ENCODE measurements around the gene PLCD1. TPM values are rescaled to one million over a fixed set of nuclear protein-coding genes. Genes with fewer than 3 reads are reported as not detected.

The PLCD1 gene
- total RNA-seq, 1 experiment from 2014 or later, result 13.5 TPM

GRCh38 chr3:37996785-37997301 is 32.6 kb downstream of the PLCD1 start:
- Histone ChIP-seq H2AFZ (no peak overlapping the region), H3K27ac (no peak overlapping the region), H3K79me2 (ENCODE audit: low read depth) (peaks cover 4% of the 10 kb centered on the region; the same call in 1 of the 2 replicates), H3K4me1 (replicated peaks; ENCODE audit: insufficient read depth) (peaks cover 30% of the 10 kb centered on the region), H3K27me3 (ENCODE audit: insufficient read depth, low read depth) (no peaks in the 10 kb centered on the region), H3K9me2 (ENCODE audit: insufficient read depth) (no peaks in the 10 kb centered on the region), H4K20me1 (ENCODE audit: insufficient read depth) (no peaks in the 10 kb centered on the region), H3K4me2 (no peak overlapping the region), H3K4me3 (no peak overlapping the region), H3K9me3 (ENCODE audit: insufficient read depth, low read depth) (no peaks in the 10 kb centered on the region), H3K36me3 (ENCODE audit: low read depth) (no peaks in the 10 kb centered on the region), H3F3A (ENCODE audit: insufficient read depth, low read depth) (peaks cover 28% of the 10 kb centered on the region; the same call in 1 of the 2 replicates)
- peak; percentile 92 for TF ChIP-seq CTCF (conservative IDR thresholded peaks at IDR 0.05)
- no peak for TF ChIP-seq EZH2 (IDR thresholded peaks at IDR 0.05; ENCODE audit: low read depth)
- POLR2A ChIA-PET (ENCODE audit: unreplicated experiment), result interaction anchor here (0.5 to 0.6 kb wide), 4 partner anchors 24 to 462 kb away, joined by 3 to 6 read pairs (median 4); no protein-coding TSS in a partner anchor
- CTCF ChIA-PET, result interaction anchor here (0.6 to 1.1 kb wide), 6 partner anchors 23 to 499 kb away, joined by 4 to 18 read pairs (median 6); partner anchors contain the start of genes ACAA1 and EXOG
- BruUV-seq (replicated peaks), result no TSS peak
- DNase-seq, result peak; percentile 70 to 72
- intact Hi-C loops (cut with micrococcal nuclease; ENCODE audit: unreplicated experiment), result loop anchor here (1.0 to 2.0 kb wide), 2 partner anchors 22 to 142 kb away; no protein-coding TSS in a partner anchor

- ChIA-PET POLR2A (ENCODE audit: unreplicated experiment) (interaction anchor here (0.6 kb wide), 1 partner anchor 23 kb away, joined by 3 read pairs; no protein-coding TSS in a partner anchor), CTCF (interaction anchor here (0.6 to 1.1 kb wide), 5 partner anchors 22 to 331 kb away, joined by 4 to 19 read pairs (median 8); partner anchors contain the start of gene ACAA1)
- Histone ChIP-seq H3K36me3 (ENCODE audit: low read depth) (no peaks in the 10 kb centered on the region), H3K9me3 (ENCODE audit: insufficient read depth, low read depth) (no peaks in the 10 kb centered on the region), H3K9me2 (ENCODE audit: insufficient read depth) (no peaks in the 10 kb centered on the region), H3F3A (ENCODE audit: insufficient read depth, low read depth) (peaks cover 32% of the 10 kb centered on the region; the same call in 1 of the 2 replicates), H3K4me1 (replicated peaks; ENCODE audit: insufficient read depth) (peaks cover 39% of the 10 kb centered on the region), H3K27me3 (ENCODE audit: insufficient read depth, low read depth) (no peaks in the 10 kb centered on the region), H2AFZ (no peak overlapping the region), H4K20me1 (ENCODE audit: insufficient read depth) (no peaks in the 10 kb centered on the region), H3K4me3 (no peak overlapping the region), H3K4me2 (no peak overlapping the region), H3K79me2 (ENCODE audit: low read depth) (peaks cover 8% of the 10 kb centered on the region; the same call in 1 of the 2 replicates), H3K27ac (no peak overlapping the region)
- intact Hi-C loops (cut with micrococcal nuclease; ENCODE audit: unreplicated experiment), result loop anchor here (2.0 kb wide), 1 partner anchor 21 kb away; no protein-coding TSS in a partner anchor
- no peak for TF ChIP-seq CTCF (conservative IDR thresholded peaks at IDR 0.05)
- no peak for TF ChIP-seq EZH2 (IDR thresholded peaks at IDR 0.05; ENCODE audit: low read depth)
- BruUV-seq (replicated peaks), result no TSS peak
- DNase-seq, result no peak
Observed at GRCh38 chr3:37995652-37996641, 33.5 kb downstream of the PLCD1 start.

- TF ChIP-seq CTCF (conservative IDR thresholded peaks at IDR 0.05) (no peak), EZH2 (IDR thresholded peaks at IDR 0.05; ENCODE audit: low read depth) (no peak)
- BruUV-seq (replicated peaks), result no TSS peak
- Histone ChIP-seq H3K4me3 (no peak overlapping the region), H3K36me3 (ENCODE audit: low read depth) (no peaks in the 10 kb centered on the region), H3K9me3 (ENCODE audit: insufficient read depth, low read depth) (no peaks in the 10 kb centered on the region), H2AFZ (no peak overlapping the region), H4K20me1 (ENCODE audit: insufficient read depth) (no peaks in the 10 kb centered on the region), H3K27ac (no peak overlapping the region), H3K9me2 (ENCODE audit: insufficient read depth) (no peaks in the 10 kb centered on the region), H3K4me2 (no peak overlapping the region), H3K27me3 (ENCODE audit: insufficient read depth, low read depth) (no peaks in the 10 kb centered on the region), H3K4me1 (replicated peaks; ENCODE audit: insufficient read depth) (peaks cover 53% of the 10 kb centered on the region), H3F3A (ENCODE audit: insufficient read depth, low read depth) (peaks cover 40% of the 10 kb centered on the region; the same call in 1 of the 2 replicates), H3K79me2 (ENCODE audit: low read depth) (peaks cover 8% of the 10 kb centered on the region; the same call in 1 of the 2 replicates)
- DNase-seq, result no peak
- ChIA-PET POLR2A (ENCODE audit: unreplicated experiment) (no interaction called here), CTCF (no interaction called here)
- intact Hi-C loops (cut with micrococcal nuclease; ENCODE audit: unreplicated experiment), result no loop called here
Observed at GRCh38 chr3:37994639-37994972, 34.8 kb downstream of the PLCD1 start.
